Stimulated activated naive CD4-positive, alpha-beta T cell (primary cell): Measurements from ENCODE around the gene SF3B6.
"Not testable (repeated sequence)": the region's sequence is repeated elsewhere in the genome, so short reads cannot be mapped to it uniquely, and the experiment has no call there.

Source experiments
- DNase-seq, 6 experiments: peaks; one replicate each; lab custom pipeline; 2025; lab: John Stamatoyannopoulos, UW

The SF3B6 gene

GRCh38 chr2:24051833-24052232 is 24.3 kb downstream of the SF3B6 start:
- no peak for DNase-seq

DNA sequence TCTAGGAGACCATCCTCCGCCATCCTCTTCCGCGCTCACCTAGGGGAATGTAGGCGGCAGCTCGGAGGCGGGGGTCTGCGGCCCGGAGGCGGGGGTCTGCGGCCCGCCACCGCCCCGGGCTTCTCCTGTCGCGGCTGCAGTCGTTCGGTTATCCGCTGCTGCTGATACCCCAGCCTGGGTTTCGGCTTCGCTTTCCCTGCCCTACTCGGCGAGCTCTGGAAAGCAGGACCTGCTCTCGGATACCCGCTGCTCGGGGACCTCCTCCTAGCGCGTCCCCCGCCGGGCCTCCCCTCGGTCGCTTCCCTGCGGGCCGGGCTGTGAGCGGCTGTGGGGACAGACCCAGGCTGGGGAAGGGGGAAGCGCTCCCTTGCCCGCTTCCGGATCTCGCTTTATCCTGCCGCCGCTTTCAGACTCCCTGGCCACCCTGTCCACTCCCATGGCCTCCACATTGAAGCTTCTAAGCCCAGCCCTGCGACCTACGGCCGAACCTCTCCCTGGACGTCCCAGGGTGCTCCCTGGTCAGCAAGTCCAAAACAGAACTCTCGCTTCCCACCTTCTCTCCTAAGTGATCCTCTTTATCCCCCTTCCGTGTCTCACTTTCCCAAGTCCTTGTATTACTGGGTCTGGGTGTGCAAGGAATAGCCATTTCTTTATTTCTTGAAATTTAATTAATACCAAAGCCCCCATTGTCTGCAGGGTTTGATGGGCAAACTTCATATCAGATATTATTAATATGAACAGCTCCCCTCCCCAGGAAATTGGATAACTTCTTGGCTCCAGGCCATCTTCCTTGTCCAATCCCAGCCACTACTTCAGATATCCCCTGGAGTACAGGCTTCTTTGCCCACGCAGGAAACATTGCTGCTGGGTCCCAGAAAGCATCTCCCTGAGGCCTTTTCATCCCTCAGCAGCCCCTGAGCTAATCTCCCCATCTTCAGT is 25.8 kb downstream of the SF3B6 start:
- peak in 2 of 6 experiments; percentile 10 to 11 for DNase-seq

GRCh38 chr2:24049485-24050021 is 26.6 kb downstream of the SF3B6 start, which contains the start of gene FKBP1B:
FKBP1B (plus strand) TSS chr2:24049741; CDS start chr2:24049850, 109 bp downstream.
- peak in 2 of 6 experiments; percentile 30 to 32 for DNase-seq

- DNase-seq = peak in 1 of 6 experiments; percentile 5
These were observed 27.2 kb downstream of the SF3B6 start for GRCh38 chr2:24048769-24049484.

DNA sequence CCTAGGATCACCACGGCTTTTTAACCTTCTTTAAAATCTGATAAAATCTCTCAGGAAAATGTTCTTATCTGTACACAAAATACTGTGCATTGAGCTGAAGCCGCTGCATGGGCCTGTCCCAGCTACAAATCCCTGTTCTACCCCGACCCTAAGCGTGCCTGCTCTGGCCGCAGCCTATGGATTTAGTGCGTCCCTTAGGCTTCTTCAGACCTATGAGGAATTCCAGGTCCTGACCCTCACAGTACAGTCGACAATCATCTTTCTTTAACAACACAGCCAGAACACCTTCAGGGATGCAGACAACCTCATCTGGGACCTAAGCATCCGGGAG is 28.5 kb downstream of the SF3B6 start:
- DNase-seq = no peak

DNA sequence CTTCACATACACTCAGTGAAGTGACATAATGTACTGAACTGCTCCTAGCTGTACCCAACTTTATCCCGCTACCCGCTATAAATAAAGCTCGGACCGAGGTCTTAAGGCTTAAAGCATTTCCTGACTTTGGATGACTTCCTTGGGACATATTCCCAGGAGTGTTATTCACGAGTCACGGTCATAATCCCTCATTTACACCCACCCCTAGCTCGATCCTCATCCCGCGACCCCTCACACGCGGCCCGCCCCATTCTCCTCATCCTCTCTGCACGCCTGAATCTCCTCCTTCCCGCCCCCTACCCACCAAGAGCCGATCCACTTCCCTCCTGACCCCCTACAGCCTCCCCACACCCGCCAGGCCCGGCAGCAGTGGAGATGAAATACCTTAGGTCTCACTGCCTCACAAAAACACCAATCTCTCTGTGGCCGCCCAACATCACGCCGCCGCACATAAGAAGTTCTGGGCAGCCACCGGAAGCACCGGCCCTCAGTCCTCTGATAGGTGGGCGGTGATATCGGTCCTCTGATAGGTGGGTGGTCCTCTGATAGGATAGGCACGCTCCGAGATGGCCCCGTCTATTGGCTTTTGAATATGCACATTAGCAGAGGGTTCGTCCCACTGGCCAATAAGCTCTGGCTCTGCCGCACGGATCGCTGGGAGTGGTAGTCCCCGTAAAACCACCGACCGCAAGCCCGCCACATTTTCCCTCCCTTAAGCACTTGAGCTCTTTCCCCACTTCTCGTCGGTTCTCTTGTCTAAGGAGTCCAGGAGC is 29.0 kb downstream of the SF3B6 start, which contains the start of gene WDCP:
TSS of gene WDCP (minus strand) at position 462 of the 773 bp plus-strand sequence. CDS start 7,897 bp downstream, outside the sequence.
- peak; percentile 79 to 92 (median 90) for DNase-seq

DNA sequence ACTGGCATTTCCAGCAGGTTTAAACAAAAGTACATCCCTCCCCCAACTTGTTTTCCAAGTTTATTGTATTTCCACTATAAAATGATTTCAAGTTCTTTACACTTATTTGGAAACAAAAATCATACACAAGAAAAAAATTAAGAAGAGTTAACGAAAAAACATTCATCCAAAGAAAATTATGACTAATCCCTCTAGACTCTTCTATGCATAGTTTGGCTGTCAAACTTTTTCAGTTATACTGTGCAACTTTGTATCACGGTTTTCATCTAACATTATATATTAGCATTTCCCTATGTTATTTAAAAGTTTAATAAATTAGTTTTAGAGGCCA is 29.6 kb downstream of the SF3B6 start:
- DNase-seq = no peak

DNA sequence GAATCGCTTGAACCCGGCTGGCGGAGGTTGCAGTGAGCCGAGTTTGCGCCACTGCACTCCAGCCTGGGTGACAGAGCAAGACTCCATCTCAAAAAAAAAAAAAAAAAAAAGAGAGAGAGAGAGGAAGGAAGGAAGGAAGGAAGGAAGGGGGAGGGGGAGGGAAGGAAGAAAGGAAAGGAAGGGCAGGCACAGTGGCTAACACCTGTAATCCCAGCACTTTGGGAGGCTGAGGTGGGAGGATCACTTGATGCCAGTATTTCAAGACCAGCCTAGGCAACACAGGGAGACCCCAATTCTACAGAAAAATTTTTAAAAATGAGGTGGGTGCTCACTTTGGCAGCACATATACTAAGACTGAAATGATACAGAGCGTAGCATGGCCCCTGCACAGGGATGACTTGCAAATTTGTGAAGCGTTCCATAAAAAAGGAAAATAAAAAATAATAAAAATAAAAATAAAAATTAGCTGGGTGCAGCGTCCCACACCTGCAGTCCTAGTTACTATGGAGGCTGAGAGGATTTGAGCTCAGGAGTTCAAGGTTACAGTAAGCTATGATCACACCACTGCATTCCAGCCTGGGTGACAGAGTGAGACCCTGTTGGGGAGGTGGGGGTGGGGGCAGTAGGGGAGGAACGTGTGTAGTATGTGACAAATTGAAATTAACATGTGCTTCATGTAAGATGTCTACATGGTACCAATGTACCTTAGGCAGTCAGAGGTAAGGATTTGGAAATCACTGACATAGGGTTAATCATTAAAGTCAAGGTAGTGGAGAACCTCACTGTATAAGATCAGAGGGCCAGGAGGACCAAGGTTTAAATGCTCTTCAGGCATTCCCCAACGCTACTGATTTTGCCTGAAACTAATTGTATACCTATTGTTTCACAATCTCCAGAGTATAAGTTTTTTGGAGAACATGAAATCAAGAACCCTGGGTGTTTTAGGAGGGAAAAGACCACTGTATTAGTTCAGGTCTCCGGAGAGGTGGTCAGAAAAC is 30.3 kb downstream of the SF3B6 start:
- DNase-seq = no peak

- not testable (repeated sequence) for DNase-seq
These were observed 33.0 kb downstream of the SF3B6 start for GRCh38 chr2:24043133-24043532.

- no peak for DNase-seq
These were observed 35.6 kb downstream of the SF3B6 start for GRCh38 chr2:24040511-24040910.

- DNase-seq = no peak
These were observed 37.2 kb downstream of the SF3B6 start for GRCh38 chr2:24038786-24039499.

GRCh38 chr2:24026233-24026632 is 49.9 kb downstream of the SF3B6 start:
- DNase-seq = no peak

GRCh38 chr2:24024996-24025663 is 51.0 kb downstream of the SF3B6 start:
- no peak for DNase-seq

DNA sequence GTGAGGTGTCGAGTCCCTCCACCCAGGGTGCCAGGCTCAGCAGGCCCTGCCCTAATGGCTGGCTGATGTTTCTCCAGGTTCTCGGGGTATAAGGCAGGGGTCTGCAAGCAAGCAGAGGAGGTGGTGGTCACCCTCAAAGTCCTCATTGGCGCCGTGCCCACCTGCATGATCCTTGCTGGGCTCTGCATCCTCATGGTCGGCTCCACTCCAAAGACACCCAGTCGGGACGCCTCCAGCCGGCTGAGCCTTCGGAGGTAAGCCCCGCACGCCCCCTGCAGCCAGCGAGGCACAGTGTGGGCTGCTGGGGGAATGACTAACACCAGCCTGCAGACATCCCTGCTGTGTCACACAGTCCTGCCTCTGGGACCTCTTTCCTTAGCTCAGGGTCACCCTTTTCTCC is 52.1 kb downstream of the SF3B6 start:
- no peak for DNase-seq

- no peak for DNase-seq
These were observed 53.1 kb downstream of the SF3B6 start for GRCh38 chr2:24022975-24023575.

DNA sequence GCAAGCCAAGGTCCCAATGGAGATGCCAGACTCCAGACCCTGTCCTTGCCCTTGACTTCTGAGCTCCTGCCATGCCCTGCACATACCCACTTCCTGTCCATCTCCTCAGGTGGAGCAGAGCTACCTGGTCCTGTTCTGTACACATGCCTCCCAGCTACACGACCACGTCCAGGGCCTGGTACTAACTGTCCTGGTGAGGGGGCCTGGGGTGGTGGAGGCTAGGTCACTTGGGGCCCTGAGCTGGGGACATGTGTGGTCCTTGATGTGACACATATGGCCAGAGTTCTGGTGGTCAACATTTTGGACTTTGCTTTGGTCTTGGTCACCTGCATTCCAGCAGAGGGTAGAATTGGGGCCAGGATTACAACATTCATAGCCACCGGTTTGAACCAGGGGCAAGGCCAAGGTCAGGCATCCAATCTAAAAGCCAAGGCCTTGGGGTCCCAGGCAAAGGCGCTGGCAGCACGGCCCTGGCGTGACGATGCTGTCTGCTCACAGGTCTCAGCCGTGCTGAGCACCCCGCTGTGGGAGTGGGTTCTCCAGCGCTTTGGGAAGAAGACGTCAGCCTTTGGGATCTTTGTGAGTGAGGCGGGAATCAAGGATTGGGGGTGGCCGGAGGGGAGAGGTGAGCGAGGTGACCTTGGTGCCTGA is 53.7 kb downstream of the SF3B6 start:
- no peak for DNase-seq

- DNase-seq = no peak
These were observed 54.8 kb downstream of the SF3B6 start for GRCh38 chr2:24021122-24021998.

GRCh38 chr2:24020244-24020643 is 55.9 kb downstream of the SF3B6 start:
- DNase-seq = no peak
